NK-92 (cell line): ENCODE measurements around the gene FBXL13.
"Not testable (repeated sequence)": the region's sequence is repeated elsewhere in the genome, so short reads cannot be mapped to it uniquely, and the experiment has no call there.

Experiments
- DNase-seq: peaks from one replicate; lab custom pipeline; 2025; ENCODE audit not compliant: unreplicated experiment; lab: John Stamatoyannopoulos, UW

FBXL13 gene

GRCh38 chr7:102776217-102776616, 298.4 kb downstream of the FBXL13 start:
- not testable (repeated sequence) for DNase-seq

GRCh38 chr7:102770467-102770866, 304.1 kb downstream of the FBXL13 start:
- DNase-seq, result not testable (repeated sequence)

- DNase-seq, result not testable (repeated sequence)
These were observed 304.9 kb downstream of the FBXL13 start for GRCh38 chr7:102769657-102770192.

- not testable (repeated sequence) for DNase-seq
These were observed 311.2 kb downstream of the FBXL13 start for GRCh38 chr7:102763295-102763905.
